ENCODE results near the gene KLRC1. TPM values are rescaled to one million over a fixed set of nuclear protein-coding genes. Genes with fewer than 3 reads are reported as not detected.

Gene KLRC1
- total RNA-seq (not detected in 2 replicates), polyA plus RNA-seq (not detected in 2 replicates), polyA minus RNA-seq (not detected in 2 replicates), Bru-seq, nascent RNA (percentile 13 among the genes with signal in this experiment), BruChase-seq, experiment 1, labeled RNA remaining after a 6-hour chase (percentile 25 among the genes with signal in this experiment), BruChase-seq, experiment 2, labeled RNA remaining after a 2-hour chase (percentile 24 among the genes with signal in this experiment)
- not detected in 2 replicates for polyA plus RNA-seq (2011; cell fraction: cytosol; rRNA removed)
- polyA plus RNA-seq (2011; cell fraction: nucleus; rRNA removed): not detected in 2 replicates
- polyA plus RNA-seq (2012): not detected in 2 replicates
- not detected for polyA minus RNA-seq (2011; cell fraction: cytosol; rRNA and poly(A)+ RNA removed)
- not detected in 2 replicates for polyA minus RNA-seq (2011; cell fraction: nucleus; rRNA and poly(A)+ RNA removed)
- long read RNA-seq: 0 reads

DNA sequence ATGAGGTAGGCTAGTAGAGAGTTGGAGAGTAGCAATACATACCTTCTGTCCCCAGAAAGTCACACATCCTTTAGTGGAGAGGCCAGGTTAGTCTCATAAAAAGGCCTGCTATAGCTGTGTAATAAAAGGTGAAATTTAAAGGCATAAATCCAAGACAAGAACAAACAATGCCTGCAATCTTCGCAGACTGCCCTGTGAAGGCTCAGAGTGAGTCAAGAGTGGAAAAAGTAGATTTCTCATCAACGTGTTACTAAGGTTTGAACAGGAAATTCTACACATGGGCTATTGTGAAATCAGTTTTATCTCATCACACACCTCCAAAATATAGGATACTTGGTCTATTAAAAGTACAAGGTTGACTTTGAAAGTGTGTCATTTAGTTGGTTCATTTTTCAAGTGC, at the start of gene KLRC1:
KLRC1 (minus strand) TSS at position 222 of the 400 bp plus-strand sequence. CDS start 2,221 bp downstream, outside the sequence.
- CTCF ChIA-PET: no interaction called here
- Histone ChIP-seq H3K27ac (ENCODE audit: insufficient read depth, low read depth, low read length) (no peak within 1 kb of the TSS), H3K4me1 (ENCODE audit: control insufficient read depth, extremely low read depth, insufficient read depth, low read length) (no peaks in the 10 kb centered on the region), H3K9ac (replicated peaks; ENCODE audit: extremely low read depth, insufficient read depth, low read length) (no peak within 1 kb of the TSS), H4K20me1 (replicated peaks; ENCODE audit: control insufficient read depth, extremely low read depth, insufficient read depth, low read length) (no peaks in the 10 kb centered on the region), H2AFZ (ENCODE audit: low read depth, low read length) (no peak within 1 kb of the TSS), H3K9me1 (replicated peaks; ENCODE audit: control insufficient read depth, extremely low read depth, insufficient read depth, low read length) (no peaks in the 10 kb centered on the region), H3K4me2 (ENCODE audit: insufficient read depth, low read length) (no peak within 1 kb of the TSS), H3K9me3 (replicated peaks; ENCODE audit: control insufficient read depth, insufficient read depth, low read length) (no peaks in the 10 kb centered on the region), H3K27me3 (ENCODE audit: control insufficient read depth in 2 of 2, insufficient read depth in 2 of 2, low read length in 2 of 2) (peaks cover 0 to 5% of the 10 kb centered on the region in 2 experiments), H3K4me3 (replicated peaks in 1 of 3; ENCODE audit: insufficient read depth in 1 of 3, low read depth in 1 of 3, low read length in 3 of 3) (no peak within 1 kb of the TSS), H3K36me3 (ENCODE audit: control insufficient read depth in 2 of 2, extremely low read depth in 1 of 2, insufficient read depth in 2 of 2, low read length in 2 of 2) (no peaks in the 10 kb centered on the region), H3K79me2 (ENCODE audit: control insufficient read depth, insufficient read depth, low read length) (no peaks in the 10 kb centered on the region)
- no TSS peak for BruUV-seq (replicated peaks)
- FAIRE-seq: no peak
- POLR2A ChIA-PET: no interaction called here
- dilution Hi-C loops (cut with MboI; ENCODE audit: extremely low pct_ligation_motif_present, low sequenced_read_pairs): no loop called here
- TF ChIP-seq, protein P1, sequence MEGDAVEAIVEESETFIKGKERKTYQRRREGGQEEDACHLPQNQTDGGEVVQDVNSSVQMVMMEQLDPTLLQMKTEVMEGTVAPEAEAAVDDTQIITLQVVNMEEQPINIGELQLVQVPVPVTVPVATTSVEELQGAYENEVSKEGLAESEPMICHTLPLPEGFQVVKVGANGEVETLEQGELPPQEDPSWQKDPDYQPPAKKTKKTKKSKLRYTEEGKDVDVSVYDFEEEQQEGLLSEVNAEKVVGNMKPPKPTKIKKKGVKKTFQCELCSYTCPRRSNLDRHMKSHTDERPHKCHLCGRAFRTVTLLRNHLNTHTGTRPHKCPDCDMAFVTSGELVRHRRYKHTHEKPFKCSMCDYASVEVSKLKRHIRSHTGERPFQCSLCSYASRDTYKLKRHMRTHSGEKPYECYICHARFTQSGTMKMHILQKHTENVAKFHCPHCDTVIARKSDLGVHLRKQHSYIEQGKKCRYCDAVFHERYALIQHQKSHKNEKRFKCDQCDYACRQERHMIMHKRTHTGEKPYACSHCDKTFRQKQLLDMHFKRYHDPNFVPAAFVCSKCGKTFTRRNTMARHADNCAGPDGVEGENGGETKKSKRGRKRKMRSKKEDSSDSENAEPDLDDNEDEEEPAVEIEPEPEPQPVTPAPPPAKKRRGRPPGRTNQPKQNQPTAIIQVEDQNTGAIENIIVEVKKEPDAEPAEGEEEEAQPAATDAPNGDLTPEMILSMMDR (IDR thresholded peaks at IDR 0.05; ENCODE audit: extremely low read depth in 1 of 2, insufficient read depth in 1 of 2, low read depth in 1 of 2, low read length in 2 of 2): no peak
- TF ChIP-seq FOS (IDR thresholded peaks at IDR 0.05; ENCODE audit: borderline replicate concordance, insufficient read depth, low read length): no peak
- no peak for TF ChIP-seq MYC (IDR thresholded peaks at IDR 0.05; ENCODE audit: low read depth, low read length)
- no peak for TF ChIP-seq JUN (IDR thresholded peaks at IDR 0.05; ENCODE audit: borderline replicate concordance, insufficient read depth, insufficient read length, low read depth)
- TF ChIP-seq EZH2 (IDR thresholded peaks at IDR 0.05; ENCODE audit: borderline replicate concordance, low read depth, low read length, severe bottlenecking): no peak
- TF ChIP-seq, protein P2, sequence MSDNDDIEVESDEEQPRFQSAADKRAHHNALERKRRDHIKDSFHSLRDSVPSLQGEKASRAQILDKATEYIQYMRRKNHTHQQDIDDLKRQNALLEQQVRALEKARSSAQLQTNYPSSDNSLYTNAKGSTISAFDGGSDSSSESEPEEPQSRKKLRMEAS (IDR thresholded peaks at IDR 0.05; ENCODE audit: insufficient read depth, insufficient read length): no peak
- no peak for TF ChIP-seq POLR2A (IDR thresholded peaks at IDR 0.05; ENCODE audit: low read depth, low read length)
- no peak for TF ChIP-seq POLR2AphosphoS5 (IDR thresholded peaks at IDR 0.05; ENCODE audit: insufficient read depth, low read depth, low read length)
- no peak for TF ChIP-seq GATA2 (IDR thresholded peaks at IDR 0.05; ENCODE audit: insufficient read depth, insufficient read length, low read depth, low read length)
- intact Hi-C loops (cut with micrococcal nuclease): no loop called here
- no peak for DNase-seq (ENCODE audit: low read depth, low spot score)

Measured in endothelial cell of umbilical vein (primary cell).